Naive B cell (primary cell): Measurements from ENCODE around the gene DLGAP5. TPM values are rescaled to one million over a fixed set of nuclear protein-coding genes. Genes with fewer than 3 reads are reported as not detected.
A peak's percentile ranks its signal among the peaks of the same experiment; 100 is the strongest.

Experiments
- ATAC-seq, 2 donors: fragments of 150-1000 bp; cut with Tn5 transposase; 2 replicates each; pipeline ENCODE4 v1.10.0; 2021; ENCODE audit warnings: low read depth in 2 of 2, mild to moderate bottlenecking in 2 of 2, moderate library complexity in 2 of 2
- DNase-seq: peaks from one replicate; pipeline ENCODE4 v3.0.0; 2022
- H3K27ac Mint-ChIP-seq, 6 donors: one replicate each; pipeline ENCODE4 v1.8.0; 2020 to 2022; ENCODE audit warnings: mild to moderate bottlenecking in 6 of 6, mixed read lengths in 6 of 6, moderate library complexity in 5 of 6, inconsistent platforms in 2 of 6
- H3K27me3 Mint-ChIP-seq, 3 donors: one replicate each; pipeline ENCODE4 v1.8.0; 2021 to 2022; ENCODE audit warnings: mixed read lengths in 3 of 3, mild to moderate bottlenecking in 1 of 3
- H3K36me3 Mint-ChIP-seq, 2 donors: one replicate each; pipeline ENCODE4 v1.8.0; 2020 to 2022; ENCODE audit warnings: mixed read lengths in 2 of 2, inconsistent platforms in 1 of 2, mild to moderate bottlenecking in 1 of 2
- H3K4me1 Mint-ChIP-seq, 3 donors: one replicate each; pipeline ENCODE4 v1.8.0; 2020 to 2022; ENCODE audit warnings: mixed read lengths in 3 of 3, inconsistent platforms in 1 of 3, mild to moderate bottlenecking in 1 of 3, moderate library complexity in 1 of 3
- H3K4me3 Mint-ChIP-seq, 8 donors: one replicate each; pipeline ENCODE4 v1.8.0; 2020 to 2022; ENCODE audit warnings: mild to moderate bottlenecking in 8 of 8, mixed read lengths in 8 of 8, moderate library complexity in 8 of 8, inconsistent platforms in 2 of 8
- H3K9me3 Mint-ChIP-seq, 7 donors: one replicate each; pipeline ENCODE4 v1.8.0; 2020 to 2022; ENCODE audit warnings: mixed read lengths in 7 of 7, mild to moderate bottlenecking in 5 of 7, inconsistent platforms in 2 of 7, moderate library complexity in 1 of 7
- polyA plus RNA-seq, 6 donors: library from polyadenylated mRNA; unstranded; fragments of 300-500 nt; fragmentation: Illumina TruSeq; gene quantifications; one replicate each; pipeline ENCODE4 v1.2.3, GENCODE V29; 2021; ENCODE audit warnings: low read depth in 6 of 6

DLGAP5 gene
- polyA plus RNA-seq, 6 donors from 2014 or later: 0.13 TPM; not detected in 5

DNA sequence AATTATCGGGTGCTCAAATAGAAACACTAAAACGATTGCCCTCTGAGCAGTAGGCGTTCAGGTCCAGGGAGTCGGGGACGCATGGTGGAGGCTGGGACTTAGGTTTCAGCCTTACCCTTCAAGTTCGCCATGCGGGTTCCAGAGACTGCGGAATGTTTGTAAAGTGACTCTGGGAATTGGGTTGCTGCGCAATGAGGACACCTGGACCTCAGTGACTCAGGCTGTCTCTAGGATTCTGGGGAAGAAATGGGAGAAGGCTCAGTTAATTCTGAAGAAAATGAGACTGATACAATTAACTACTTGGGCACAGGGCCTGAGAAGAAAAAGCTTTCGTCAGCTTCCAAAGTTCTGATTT is 61.2 kb downstream of the DLGAP5 start:
- Mint-ChIP-seq H3K27ac (peak overlapping the region in 1 of 6 donors; percentile 12), H3K4me1 (peaks cover 7 to 14% (median 12%) of the 10 kb centered on the region in 3 donors), H3K9me3 (no peaks in the 10 kb centered on the region), H3K36me3 (no peaks in the 10 kb centered on the region), H3K27me3 (peaks cover 7 to 40% (median 34%) of the 10 kb centered on the region in 3 donors), H3K4me3 (peak overlapping the region; percentile 73 to 92 (median 84))
- ATAC-seq (no peak), DNase-seq (no peak)

DNA sequence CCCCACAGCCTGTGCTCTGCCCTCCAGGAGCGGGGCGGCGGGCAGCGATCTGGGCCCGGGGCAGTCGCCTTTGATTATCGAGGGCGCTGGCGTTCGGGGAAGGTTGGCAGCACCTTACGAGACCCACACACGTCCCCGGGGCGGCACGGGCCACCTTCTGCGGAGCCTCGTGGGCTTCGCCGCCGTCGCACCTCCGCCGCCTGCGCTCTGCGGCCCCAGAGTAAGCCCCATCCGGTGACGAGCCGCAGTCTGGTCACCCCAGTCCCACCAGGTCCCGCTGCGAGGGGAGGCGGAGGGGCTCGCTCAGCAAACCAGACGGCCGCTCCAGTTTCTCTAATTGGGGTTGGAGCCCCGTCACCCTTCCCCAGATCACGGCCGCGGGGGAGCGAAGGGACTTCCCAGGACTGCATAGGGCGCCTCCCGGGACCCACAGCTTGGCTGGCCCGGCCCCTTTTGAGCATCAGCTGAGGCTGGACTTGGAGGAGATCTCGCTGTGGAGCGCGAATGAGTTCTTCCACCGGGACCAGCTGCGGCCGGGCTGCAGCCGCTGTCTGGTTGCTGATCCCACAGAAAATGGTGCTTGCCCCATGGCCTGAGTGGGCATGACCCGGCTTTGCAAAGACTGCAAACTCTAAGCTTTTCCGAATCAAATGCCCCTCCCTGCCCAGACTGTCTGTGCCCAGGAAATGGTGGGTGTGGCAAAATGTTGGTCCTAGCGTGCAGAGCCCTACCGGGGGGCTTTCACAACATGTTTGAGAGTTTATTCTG is 61.8 kb downstream of the DLGAP5 start:
- ATAC-seq: peak; percentile 76
- DNase-seq: peak; percentile 45
- Mint-ChIP-seq H3K9me3 (no peaks in the 10 kb centered on the region), H3K27ac (peak overlapping the region in 1 of 6 donors; percentile 31), H3K4me3 (peak overlapping the region; percentile 73 to 92 (median 84)), H3K27me3 (peaks cover 7 to 40% (median 34%) of the 10 kb centered on the region in 3 donors), H3K4me1 (peaks cover 7 to 15% (median 12%) of the 10 kb centered on the region in 3 donors), H3K36me3 (no peaks in the 10 kb centered on the region)

GRCh38 chr14:55129086-55129427 is 62.3 kb downstream of the DLGAP5 start, which contains the start of gene LGALS3:
Gene LGALS3 (plus strand): TSS chr14:55129252. CDS start chr14:55137374, 8,122 bp downstream.
- Mint-ChIP-seq H3K9me3 (no peaks in the 10 kb centered on the region), H3K4me1 (peaks cover 7 to 15% (median 12%) of the 10 kb centered on the region in 3 donors), H3K4me3 (peak within 1 kb of the TSS; percentile 83 to 92 (median 86)), H3K36me3 (no peaks in the 10 kb centered on the region), H3K27ac (peak within 1 kb of the TSS in 2 of 6 donors; percentile 31 to 44), H3K27me3 (peaks cover 7 to 40% (median 34%) of the 10 kb centered on the region in 3 donors)
- DNase-seq: peak; percentile 17
- ATAC-seq: peak; percentile 49 to 53

DNA sequence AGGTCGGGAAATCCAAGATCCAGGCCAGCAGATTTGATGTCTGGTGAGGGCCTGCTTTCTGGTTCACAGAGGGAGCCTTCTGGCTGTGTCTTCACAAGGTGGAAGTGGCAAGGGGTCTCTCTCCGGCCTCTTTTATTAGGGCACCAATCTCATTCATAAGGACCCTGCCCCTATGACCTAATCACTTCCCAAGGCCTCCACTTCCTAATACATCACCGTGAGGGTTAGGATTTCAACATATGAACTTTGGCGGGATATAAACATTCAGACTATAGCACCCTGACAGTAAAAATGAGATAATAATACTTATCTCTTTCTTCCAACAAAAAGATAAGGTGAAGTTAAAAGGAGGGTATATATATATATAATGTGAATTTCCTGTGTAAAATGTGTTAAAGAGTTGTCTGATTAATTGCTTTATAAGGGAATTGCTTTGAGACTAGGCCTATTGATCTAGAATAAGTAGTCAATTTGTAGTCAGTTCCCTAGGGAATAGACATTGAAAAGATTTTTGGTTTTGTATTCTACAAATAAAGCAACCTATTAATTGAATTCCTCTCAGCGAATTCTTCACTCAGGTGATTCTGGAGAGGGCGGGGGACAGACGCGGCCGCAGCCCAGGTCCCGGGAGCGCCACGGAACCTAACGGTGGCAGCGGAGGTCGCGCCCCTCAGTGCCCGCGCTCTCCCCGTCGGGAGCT is 62.8 kb downstream of the DLGAP5 start:
- no peak for DNase-seq
- peaks cover 7 to 15% (median 12%) of the 10 kb centered on the region in 3 donors for H3K4me1 Mint-ChIP-seq
- no peak for ATAC-seq

GRCh38 chr14:55127460-55127951 is 63.9 kb downstream of the DLGAP5 start:
- DNase-seq (no peak), ATAC-seq (no peak)
- no peaks in the 10 kb centered on the region for H3K36me3 Mint-ChIP-seq
- no peaks in the 10 kb centered on the region for H3K9me3 Mint-ChIP-seq
- peak overlapping the region in 1 of 8 donors; percentile 83 for H3K4me3 Mint-ChIP-seq
- no peak overlapping the region for H3K27ac Mint-ChIP-seq
- H3K4me1 Mint-ChIP-seq: peaks cover 7 to 15% (median 12%) of the 10 kb centered on the region in 3 donors
- peaks cover 7 to 37% (median 34%) of the 10 kb centered on the region in 3 donors for H3K27me3 Mint-ChIP-seq

More for the DNA sequence above, 62.8 kb downstream of the DLGAP5 start:
- Mint-ChIP-seq H3K36me3 (no peaks in the 10 kb centered on the region), H3K9me3 (no peaks in the 10 kb centered on the region), H3K27ac (peak overlapping the region in 1 of 6 donors; percentile 44), H3K4me3 (peak overlapping the region; percentile 82 to 88 (median 85)), H3K27me3 (peaks cover 7 to 36% (median 34%) of the 10 kb centered on the region in 3 donors)

DNA sequence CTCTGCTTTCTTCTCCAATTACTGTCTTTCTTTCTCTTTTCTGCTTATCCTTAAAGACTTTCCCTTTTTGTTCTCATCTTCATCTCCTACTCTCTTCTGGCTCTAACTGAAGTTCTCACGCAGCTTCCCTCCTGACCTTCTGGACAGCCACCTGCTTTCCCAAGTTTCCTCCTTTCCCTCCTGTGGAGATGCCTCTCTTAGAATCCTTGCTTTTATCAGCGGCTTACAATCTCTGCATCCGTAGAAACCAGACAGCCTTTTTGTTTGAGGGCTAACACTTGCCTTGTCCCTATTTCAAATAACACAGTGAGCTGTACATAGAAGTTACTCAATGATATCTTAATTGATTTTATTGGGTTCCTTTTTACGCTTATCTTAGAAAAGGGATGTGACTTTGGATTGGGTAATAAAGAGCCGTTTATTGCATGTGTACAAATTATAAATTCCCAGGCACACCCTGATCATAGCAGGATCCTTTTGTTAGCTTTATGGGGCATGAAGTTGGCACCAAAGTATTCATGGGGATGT is 64.4 kb downstream of the DLGAP5 start:
- Mint-ChIP-seq H3K27me3 (peaks cover 7 to 42% (median 34%) of the 10 kb centered on the region in 3 donors), H3K27ac (peak overlapping the region in 1 of 6 donors; percentile 64), H3K36me3 (no peaks in the 10 kb centered on the region), H3K4me3 (peak overlapping the region in 1 of 8 donors; percentile 63), H3K4me1 (peaks cover 7 to 15% (median 12%) of the 10 kb centered on the region in 3 donors), H3K9me3 (no peaks in the 10 kb centered on the region)
- DNase-seq (no peak), ATAC-seq (no peak)

DNA sequence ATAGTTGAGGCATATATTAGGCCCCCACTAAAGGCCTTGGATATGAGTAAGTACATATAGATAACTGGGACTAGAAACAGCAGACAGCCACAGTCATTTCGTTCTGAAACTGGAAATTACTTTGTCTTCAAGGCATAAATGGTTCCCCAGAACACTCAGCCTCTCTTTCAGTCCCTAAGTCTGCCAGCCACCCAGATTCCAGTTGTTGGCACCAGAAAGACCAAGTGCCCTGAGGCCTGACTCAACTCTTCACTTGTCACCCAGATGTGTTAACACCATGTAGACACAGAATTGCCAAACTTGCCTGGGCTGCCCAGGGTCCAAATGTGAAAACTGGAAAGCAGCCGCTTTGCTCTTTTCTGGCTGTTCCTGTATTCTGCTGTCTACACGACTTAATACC is 65.4 kb downstream of the DLGAP5 start:
- H3K4me1 Mint-ChIP-seq: peaks cover 7 to 15% (median 12%) of the 10 kb centered on the region in 3 donors
- no peak for ATAC-seq
- H3K9me3 Mint-ChIP-seq: no peaks in the 10 kb centered on the region
- no peak for DNase-seq
- peaks cover 0 to 36% (median 30%) of the 10 kb centered on the region in 3 donors for H3K27me3 Mint-ChIP-seq
- no peak overlapping the region for H3K27ac Mint-ChIP-seq
- H3K4me3 Mint-ChIP-seq: no peak overlapping the region
- no peaks in the 10 kb centered on the region for H3K36me3 Mint-ChIP-seq

- Mint-ChIP-seq H3K4me3 (no peak overlapping the region), H3K27me3 (peaks cover 0 to 34% (median 26%) of the 10 kb centered on the region in 3 donors), H3K4me1 (peaks cover 7 to 15% (median 10%) of the 10 kb centered on the region in 3 donors), H3K36me3 (no peaks in the 10 kb centered on the region), H3K9me3 (no peaks in the 10 kb centered on the region), H3K27ac (no peak overlapping the region)
- no peak for DNase-seq
- ATAC-seq: no peak
Measured at GRCh38 chr14:55125403-55125802, 66.0 kb downstream of the DLGAP5 start.

- Mint-ChIP-seq H3K36me3 (no peaks in the 10 kb centered on the region), H3K27me3 (peaks cover 0 to 30% (median 21%) of the 10 kb centered on the region in 3 donors), H3K27ac (no peak overlapping the region), H3K9me3 (no peaks in the 10 kb centered on the region), H3K4me3 (no peak overlapping the region), H3K4me1 (peaks cover 5 to 11% (median 7%) of the 10 kb centered on the region in 3 donors)
- DNase-seq: no peak
- ATAC-seq: no peak
Measured at GRCh38 chr14:55124774-55125386, 66.5 kb downstream of the DLGAP5 start.

DNA sequence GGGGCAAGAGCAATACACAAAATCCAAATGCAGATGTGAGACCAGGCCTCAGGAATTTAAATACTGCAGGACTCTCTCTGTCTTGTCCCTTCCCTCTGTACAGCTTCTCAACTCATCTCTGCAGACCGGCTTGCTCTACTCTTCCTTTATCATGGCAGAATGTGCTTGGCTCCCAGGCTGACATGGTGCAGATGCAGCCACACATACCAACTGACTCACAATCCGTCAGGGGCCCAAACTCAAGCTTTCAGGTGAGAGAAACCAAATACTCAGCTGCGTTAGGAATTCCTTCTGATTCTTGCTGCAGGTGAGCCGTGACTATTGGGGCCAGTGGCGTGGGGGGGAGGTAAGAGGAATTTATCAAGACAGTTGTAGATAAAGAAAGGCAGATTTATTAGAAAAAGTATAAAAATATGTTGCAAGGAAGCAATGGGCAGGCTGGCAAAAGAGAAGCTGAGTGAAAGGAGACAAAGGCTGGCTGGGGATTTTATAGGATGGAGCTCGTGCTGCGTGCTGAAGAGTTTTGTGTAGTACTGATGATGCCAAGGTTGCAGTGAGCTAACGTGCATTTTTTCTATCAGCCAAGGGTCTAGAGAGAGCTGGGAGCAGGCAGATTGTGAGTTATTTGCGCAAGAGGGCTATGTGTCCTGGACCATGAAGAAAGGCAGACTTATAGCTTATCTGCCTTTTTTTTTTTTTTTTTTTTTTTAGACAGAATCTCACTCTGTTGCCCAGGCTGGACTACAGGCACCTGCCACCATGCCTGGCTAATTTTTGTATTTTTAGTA is 67.3 kb downstream of the DLGAP5 start:
- Mint-ChIP-seq H3K27ac (peak overlapping the region in 1 of 6 donors; percentile 16), H3K36me3 (no peaks in the 10 kb centered on the region), H3K4me3 (no peak overlapping the region), H3K4me1 (peaks cover 3 to 7% (median 5%) of the 10 kb centered on the region in 3 donors), H3K27me3 (peaks cover 0 to 28% (median 16%) of the 10 kb centered on the region in 3 donors), H3K9me3 (no peaks in the 10 kb centered on the region)
- ATAC-seq (no peak), DNase-seq (no peak)

GRCh38 chr14:55123101-55123500 is 68.3 kb downstream of the DLGAP5 start:
- H3K9me3 Mint-ChIP-seq: no peaks in the 10 kb centered on the region
- ATAC-seq (no peak), DNase-seq (no peak)
- H3K36me3 Mint-ChIP-seq: no peaks in the 10 kb centered on the region
- H3K27me3 Mint-ChIP-seq: peaks cover 0 to 21% (median 8%) of the 10 kb centered on the region in 3 donors
- H3K27ac Mint-ChIP-seq: no peak overlapping the region
- H3K4me3 Mint-ChIP-seq: no peak overlapping the region
- H3K4me1 Mint-ChIP-seq: peaks cover 3 to 5% (median 5%) of the 10 kb centered on the region in 3 donors

GRCh38 chr14:55122440-55122986 is 68.9 kb downstream of the DLGAP5 start:
- Mint-ChIP-seq H3K9me3 (no peaks in the 10 kb centered on the region), H3K27me3 (peaks cover 0 to 18% (median 6%) of the 10 kb centered on the region in 3 donors), H3K36me3 (no peaks in the 10 kb centered on the region), H3K27ac (no peak overlapping the region), H3K4me1 (peaks cover 3 to 5% (median 5%) of the 10 kb centered on the region in 3 donors), H3K4me3 (peak overlapping the region in 1 of 8 donors; percentile 8)
- DNase-seq (no peak), ATAC-seq (no peak)
